ENCODE results near the gene VAV1.

VAV1 gene

DNA sequence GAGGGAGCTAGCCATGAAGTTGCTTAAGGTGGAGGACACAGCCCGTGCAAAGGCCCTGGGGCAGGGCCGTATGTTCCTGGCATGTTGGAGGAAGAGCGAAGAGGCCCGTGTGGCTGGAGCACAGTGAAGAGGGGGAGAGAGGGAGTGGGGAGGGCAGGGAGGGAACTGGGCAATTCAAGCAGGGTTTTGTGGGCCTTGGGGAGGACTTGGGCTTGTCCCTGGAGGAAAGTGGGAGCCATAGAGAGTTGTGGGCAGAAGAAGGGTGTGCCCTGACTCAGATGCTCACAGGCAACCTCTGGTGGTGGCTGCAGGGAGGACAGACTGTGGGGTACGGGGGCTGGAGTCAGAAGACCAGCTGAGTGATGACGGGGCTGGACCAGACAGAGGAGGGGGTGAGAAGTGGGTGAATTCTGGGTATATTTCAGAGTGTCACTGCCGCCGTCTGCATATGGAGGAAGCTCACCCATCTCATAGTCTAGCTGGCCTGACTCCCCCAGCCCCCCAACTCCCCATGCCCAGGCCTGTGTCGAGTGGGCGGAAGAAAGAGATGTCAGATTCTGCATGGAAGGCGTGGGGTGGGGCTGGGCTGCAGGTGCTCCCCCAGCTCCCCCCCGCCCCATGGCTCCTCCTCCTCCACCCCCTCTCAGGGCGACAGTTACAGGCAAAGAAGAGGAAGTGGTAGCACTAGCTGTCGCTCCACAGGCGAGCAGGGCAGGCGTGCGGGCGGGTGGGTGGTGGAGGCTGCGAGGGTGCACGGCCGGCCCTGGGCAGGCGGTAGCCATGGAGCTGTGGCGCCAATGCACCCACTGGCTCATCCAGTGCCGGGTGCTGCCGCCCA, at the start of gene VAV1:
VAV1 (plus strand) TSS at position 681 of the 838 bp plus-strand sequence; CDS start at position 781, 100 bp downstream.
- no peak for DNase-seq

DNA sequence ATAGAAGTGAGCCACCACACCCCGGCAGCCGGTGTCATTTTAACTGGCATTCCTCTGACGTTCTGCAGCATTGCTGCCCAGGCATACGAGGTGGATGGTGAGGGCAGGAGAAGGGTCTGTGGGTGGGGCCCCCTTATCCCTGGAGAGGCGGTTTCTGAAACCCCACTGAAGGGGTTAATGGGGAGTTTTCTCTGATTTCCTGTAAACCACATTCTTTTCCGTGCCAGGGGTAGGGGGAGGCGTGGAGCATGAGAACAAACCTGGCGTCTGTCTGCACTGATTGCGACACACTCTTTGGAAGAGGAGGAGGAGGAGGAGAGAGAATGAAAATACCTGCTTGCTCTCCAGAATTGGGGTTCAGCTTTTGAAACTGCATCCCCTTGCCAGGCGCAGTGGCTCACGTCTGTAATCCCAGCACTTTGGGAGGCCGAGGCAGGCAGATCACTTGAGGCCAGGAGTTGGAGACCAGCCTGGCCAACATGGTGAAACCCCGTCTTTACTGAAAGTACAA, 49.3 kb upstream of the VAV1 start:
- DNase-seq = no peak

- DNase-seq = no peak
Measured at GRCh38 chr19:6723738-6724137, 48.8 kb upstream of the VAV1 start.

GRCh38 chr19:6724631-6725492, 47.6 kb upstream of the VAV1 start:
- DNase-seq = no peak

GRCh38 chr19:6725513-6726231, 46.8 kb upstream of the VAV1 start:
- DNase-seq = no peak

- DNase-seq = no peak
Measured at GRCh38 chr19:6728346-6728745, 44.2 kb upstream of the VAV1 start.

GRCh38 chr19:6729573-6730152, 42.8 kb upstream of the VAV1 start:
- DNase-seq = no peak

- no peak for DNase-seq
Measured at GRCh38 chr19:6730153-6730804, 42.2 kb upstream of the VAV1 start.

DNA sequence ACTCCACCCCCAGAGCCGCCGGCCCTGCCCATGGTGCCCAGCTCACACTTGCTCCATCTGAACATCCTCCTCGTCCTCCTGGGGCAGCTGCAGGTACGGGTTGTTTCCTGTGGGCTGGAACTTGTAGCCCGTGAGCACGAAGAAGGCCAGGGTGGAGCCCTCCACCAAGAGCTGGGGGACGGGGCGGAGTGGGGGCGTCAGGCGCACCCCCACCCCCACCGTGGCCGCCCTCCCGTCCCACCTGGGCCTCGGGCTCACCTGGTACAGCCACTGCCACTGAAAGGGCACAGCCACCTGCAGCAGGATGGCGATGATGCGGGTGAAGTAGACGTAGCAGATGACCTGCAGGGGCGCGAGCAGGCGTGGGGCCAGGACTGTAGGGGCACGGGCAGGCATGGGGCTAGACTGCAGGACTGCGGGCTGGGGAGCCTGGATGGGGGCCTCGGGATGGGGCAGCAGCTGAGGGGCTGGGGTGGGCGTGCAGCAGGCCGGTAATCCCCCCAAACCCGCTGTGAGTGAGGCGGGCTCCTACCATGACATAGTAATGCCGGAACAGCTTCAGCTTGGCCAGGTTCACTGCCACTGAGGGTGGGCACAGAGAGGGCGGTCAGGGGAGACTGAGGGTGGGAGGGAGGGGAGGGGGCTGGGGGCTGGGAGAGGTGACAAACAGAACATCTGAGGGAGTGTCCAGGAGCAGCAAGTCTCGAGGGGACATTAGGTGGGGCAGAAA, 41.4 kb upstream of the VAV1 start:
- no peak for DNase-seq

DNA sequence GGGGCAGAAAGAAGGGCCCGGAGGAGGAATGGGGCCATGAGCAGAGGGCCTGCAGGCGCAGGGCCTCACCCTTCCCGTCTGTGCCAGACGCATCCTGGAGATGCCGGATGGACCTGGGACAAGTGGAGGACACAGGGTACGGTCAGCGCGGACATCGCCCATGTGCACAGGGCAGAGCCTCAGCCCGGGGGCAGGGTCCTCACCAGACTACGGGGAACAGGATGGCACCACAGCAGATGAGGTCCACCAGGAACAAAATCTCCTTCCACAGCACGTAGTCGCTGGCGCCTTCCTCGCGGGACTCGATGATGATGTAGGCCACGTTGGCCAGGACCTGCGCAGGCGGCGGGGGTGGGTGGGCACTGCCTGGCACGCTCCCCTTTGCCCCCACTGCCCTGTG, 40.7 kb upstream of the VAV1 start:
- DNase-seq = no peak

DNA sequence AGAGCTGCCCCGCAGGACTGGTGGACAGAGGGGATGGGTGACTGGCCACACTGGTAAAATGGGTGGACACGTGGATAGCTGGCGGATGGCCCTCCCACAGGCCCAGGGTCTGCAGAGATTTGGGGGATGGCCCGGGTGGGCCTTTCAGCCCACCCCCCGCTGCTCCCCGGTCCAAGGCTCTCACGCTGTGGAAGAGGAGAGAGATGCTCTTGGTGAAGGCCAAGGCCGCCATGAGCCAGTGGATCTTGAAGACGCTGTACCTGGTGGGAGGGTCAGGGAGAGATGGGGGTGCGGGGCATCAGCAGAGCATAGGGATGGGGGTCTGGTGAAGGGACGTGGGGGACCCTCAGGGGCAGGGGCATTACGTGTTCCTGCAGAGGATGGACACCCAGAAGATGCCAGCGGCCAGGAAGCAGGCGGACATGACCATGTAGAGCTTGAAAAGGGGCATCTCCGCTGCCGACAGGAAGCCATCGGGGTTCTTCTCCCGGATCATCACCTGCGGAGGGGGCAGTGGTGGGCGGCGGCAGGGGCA, 39.6 kb upstream of the VAV1 start:
- no peak for DNase-seq

- DNase-seq = no peak
Measured at GRCh38 chr19:6733338-6734095, 39.0 kb upstream of the VAV1 start.

DNA sequence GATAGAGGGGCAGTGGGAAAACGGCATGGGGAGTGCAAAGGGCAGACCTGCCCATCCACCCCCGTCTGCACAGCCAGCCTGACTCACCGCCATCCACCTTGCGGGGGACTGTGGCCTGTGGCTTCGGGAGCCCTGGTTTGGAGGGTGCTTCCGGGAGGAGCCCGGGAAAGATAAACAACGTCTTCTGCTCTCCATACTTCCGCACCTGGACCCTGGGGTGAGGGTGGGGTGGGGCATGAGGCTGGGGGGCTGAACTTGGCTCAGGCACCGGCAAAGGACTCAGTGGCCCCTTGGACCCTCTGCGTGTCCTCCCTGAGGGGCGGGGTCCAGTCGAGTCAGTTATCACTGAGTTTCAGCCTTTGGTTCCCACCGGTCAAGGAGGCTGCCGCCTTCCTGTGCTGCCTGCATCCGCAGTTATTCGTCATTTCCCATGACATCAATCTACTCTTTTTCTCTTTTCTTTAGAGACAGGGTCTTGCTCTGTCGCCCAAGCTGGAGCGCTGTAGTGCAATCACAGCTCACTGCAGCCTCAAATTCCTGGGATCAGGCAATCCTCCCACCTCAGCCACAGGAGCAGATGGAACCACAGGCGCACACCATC, 38.3 kb upstream of the VAV1 start:
- DNase-seq = no peak

DNA sequence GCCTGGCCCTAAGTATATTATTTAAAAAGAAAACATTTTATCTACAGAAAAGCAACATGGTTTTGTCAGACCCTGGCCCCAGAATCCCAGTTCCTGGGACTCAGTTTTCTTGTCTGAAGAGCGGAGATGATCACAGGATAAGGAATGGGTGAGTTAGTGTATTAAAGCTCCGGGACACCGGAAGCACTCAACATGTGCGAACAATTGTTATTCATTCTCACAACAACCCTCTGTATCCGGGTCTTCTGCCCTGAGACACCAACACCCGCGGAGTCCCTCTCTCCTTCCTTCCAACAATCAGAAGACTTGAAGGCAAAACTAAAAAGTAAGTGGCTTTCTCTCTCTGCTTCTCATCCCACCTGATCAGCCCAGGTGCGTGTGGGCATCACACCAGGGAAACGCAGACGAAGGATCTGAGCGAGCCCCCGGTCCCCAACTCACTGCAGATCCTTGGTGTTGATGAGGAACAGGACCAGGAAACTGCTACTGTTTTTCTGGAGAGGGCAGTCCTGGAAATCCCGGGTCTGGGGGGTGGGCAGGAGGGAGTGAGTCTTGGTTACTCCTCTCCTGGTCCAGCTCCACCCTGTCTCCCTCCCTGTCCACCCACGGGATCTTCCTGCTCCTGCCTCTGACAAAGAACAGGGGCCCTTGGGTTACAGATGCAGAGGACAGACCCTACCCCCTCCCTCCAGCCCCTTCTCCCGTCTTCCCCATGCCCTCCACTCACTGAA, 37.2 kb upstream of the VAV1 start:
- no peak for DNase-seq

- DNase-seq = peak; percentile 78
Measured at GRCh38 chr19:6736169-6736916, 36.2 kb upstream of the VAV1 start.

GRCh38 chr19:6736917-6737283, 35.6 kb upstream of the VAV1 start:
- DNase-seq = no peak

- peak; percentile 100 for DNase-seq
Measured at GRCh38 chr19:6737284-6737872, 35.1 kb upstream of the VAV1 start, which contains the start of gene GPR108. Gene GPR108, minus strand, starts transcription at chr19:6737580. Its CDS starts 4 bp downstream, at chr19:6737576.

Measured in left hindlimb (tissue), 1 donor.